Left lobe of liver (tissue), 2 donors: ENCODE data around the gene G3BP1. TPM values are rescaled to one million over a fixed set of nuclear protein-coding genes. Genes with fewer than 3 reads are reported as not detected.
"Not testable (repeated sequence)": the region's sequence is repeated elsewhere in the genome, so short reads cannot be mapped to it uniquely, and the experiment has no call there.

Experiments
- ATAC-seq: fragments of 200-7000 bp; cut with Tn5 transposase; one replicate; pipeline ENCODE4 v1.9.1; 2020; ENCODE audit warnings: mild to moderate bottlenecking, moderate library complexity
- DNase-seq: peaks from one replicate; pipeline ENCODE4 v3.0.0-alpha.2; 2020; ENCODE audit warnings: low spot score
- total RNA-seq: library from RNA; stranded (reverse); gene quantifications from one replicate; pipeline ENCODE4 v1.2.1, GENCODE V29; 2021
- donor health status: DM: no; HTN: no; CAD: no; lungs with moderate emphysema.
- donor health status: DM: no; HTN: yes; CAD: no.

G3BP1 gene
- 90.0 TPM for total RNA-seq

- peak; percentile 100 for DNase-seq
- ATAC-seq, result peak; percentile 84
Measured at GRCh38 chr5:151771259-151772028, at the start of gene G3BP1. Gene G3BP1 (plus strand): TSS chr5:151771954. CDS start chr5:151786621, 14,667 bp downstream.

DNA sequence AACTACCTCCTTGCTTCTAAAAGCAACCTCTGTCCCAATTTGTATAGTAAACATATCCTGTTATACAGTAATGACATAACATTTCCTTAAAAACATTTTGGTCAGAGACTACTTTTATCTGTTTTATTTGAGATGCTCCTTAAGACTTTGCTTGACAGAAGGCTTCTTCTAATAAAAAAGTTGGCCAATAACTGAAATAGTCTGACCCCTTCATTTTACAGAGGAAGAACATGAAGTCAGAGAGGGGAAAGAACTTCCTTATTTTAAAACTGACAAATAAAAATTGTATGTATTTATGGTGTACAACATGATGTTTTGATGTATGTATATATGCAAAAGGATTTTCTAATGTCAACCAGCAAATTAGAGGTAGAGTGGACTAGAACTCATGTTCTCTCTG lies 49.2 kb upstream of the G3BP1 start:
- DNase-seq (no peak), ATAC-seq (no peak)

DNA sequence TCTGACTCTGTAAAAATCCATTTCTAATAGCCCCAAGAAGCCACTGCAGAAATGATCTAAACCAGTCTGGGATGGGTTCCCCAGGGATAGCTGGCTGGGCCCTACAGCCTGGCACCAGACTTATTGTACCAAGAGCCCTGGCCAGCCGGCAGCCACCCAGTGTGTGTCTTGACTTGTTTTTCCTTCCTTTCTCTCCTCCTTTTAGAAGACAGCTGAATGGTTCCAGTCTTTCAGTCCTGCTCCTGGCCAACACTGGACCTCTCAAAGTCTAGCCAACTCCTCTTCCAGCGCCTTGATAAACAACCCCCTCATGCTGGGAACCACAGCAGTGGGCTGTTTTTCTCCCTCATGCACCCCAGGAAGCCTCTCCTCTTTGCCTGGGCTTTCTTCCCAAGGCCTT lies 47.4 kb upstream of the G3BP1 start:
- DNase-seq (no peak), ATAC-seq (no peak)

DNA sequence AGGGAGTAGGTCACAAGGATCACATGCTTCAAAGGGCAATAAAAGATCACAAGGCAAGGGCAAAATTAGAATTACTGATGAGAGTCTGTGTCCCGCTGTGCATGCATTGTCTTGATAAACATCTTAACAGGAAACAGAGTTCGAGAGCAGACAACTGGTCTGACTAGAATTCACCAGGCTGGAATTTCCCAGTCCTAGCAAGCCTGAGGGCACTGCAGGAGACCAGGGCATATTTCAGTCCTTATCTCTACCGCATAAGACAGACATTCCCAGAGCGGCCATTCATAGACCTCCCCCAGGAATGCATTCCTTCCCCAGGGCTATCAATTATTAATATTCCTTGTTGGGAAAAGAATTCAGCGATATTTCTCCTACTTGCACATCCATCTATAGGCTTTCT lies 42.2 kb upstream of the G3BP1 start:
- DNase-seq, ATAC-seq: not testable (repeated sequence)

- no peak for DNase-seq
- no peak for ATAC-seq
Measured at GRCh38 chr5:151730381-151730780, 41.4 kb upstream of the G3BP1 start.

- ATAC-seq, result no peak
Measured at GRCh38 chr5:151733358-151734063, 38.2 kb upstream of the G3BP1 start.

GRCh38 chr5:151734064-151734408 lies 37.7 kb upstream of the G3BP1 start:
- no peak for DNase-seq
- ATAC-seq, result no peak

More at GRCh38 chr5:151733358-151734063, 38.2 kb upstream of the G3BP1 start:
- no peak for DNase-seq

GRCh38 chr5:151735646-151736045 lies 36.1 kb upstream of the G3BP1 start:
- no peak for ATAC-seq
- no peak for DNase-seq

DNA sequence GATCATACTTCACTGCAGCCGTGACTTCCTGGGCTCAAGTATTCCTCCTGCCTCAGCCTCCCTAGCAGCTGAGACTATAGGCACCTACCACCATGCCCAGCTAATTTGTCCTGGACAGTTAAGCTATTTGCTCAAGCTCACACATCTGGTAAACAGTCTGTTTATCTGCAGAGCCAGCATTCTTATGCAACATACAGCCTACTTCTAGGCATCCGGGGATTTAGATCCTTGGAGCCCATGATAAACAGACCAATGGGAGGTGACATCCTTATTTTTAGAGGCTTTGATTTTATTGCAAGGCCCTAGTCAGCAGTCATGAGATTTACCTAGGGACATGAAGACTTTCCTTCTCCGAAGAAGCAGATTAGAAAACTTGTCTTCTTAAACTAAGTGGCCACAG lies 34.3 kb upstream of the G3BP1 start:
- no peak for ATAC-seq

GRCh38 chr5:151738125-151738848 lies 33.5 kb upstream of the G3BP1 start:
- DNase-seq (no peak), ATAC-seq (peak; percentile 17)

More for the DNA sequence above, 34.3 kb upstream of the G3BP1 start:
- DNase-seq, result no peak

- DNase-seq, result no peak
Measured at GRCh38 chr5:151739395-151739794, 32.4 kb upstream of the G3BP1 start.

DNA sequence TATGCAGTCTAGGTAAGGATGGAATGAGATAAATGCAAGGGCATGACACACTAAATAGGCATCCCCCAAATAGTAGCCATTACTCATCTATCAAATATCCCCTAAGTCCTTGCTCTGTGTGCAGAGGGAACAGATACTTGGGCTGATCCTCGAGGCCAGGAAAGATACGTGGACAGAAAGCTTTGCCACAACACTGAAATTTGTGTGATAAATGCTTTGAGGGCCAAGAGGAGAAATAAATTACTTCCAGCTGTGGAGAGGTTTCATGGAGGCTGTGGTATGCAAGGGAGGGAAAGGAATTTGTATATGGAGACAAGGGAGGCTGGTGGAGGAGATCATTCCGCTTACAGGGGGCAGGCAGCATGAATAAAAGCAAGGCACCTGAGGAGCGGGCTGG lies 31.8 kb upstream of the G3BP1 start:
- no peak for DNase-seq
- no peak for ATAC-seq

More at GRCh38 chr5:151739395-151739794, 32.4 kb upstream of the G3BP1 start:
- ATAC-seq, result no peak

GRCh38 chr5:151740336-151740942 lies 31.3 kb upstream of the G3BP1 start:
- ATAC-seq (peak; percentile 64), DNase-seq (no peak)

DNA sequence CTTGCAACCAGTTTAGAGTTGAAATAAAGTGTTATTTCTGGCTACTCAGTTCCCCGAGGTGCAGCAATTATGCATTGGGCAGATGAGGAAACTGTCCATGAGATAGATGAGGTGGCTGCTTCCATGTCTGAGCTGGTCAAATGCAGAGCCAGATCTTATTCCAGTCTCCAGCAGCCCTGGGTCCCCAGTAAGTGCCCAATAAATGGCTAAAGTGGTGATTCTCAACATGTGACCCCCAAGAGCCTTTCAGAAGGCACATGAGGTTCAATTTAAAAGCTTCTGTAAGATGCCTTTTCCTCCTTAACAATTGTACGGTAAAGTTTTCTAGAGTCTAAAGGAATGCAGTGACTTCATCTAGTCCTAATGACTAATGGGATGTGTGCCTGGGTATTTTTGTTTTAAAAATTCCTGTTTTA lies 30.8 kb upstream of the G3BP1 start:
- no peak for ATAC-seq
- no peak for DNase-seq

DNA sequence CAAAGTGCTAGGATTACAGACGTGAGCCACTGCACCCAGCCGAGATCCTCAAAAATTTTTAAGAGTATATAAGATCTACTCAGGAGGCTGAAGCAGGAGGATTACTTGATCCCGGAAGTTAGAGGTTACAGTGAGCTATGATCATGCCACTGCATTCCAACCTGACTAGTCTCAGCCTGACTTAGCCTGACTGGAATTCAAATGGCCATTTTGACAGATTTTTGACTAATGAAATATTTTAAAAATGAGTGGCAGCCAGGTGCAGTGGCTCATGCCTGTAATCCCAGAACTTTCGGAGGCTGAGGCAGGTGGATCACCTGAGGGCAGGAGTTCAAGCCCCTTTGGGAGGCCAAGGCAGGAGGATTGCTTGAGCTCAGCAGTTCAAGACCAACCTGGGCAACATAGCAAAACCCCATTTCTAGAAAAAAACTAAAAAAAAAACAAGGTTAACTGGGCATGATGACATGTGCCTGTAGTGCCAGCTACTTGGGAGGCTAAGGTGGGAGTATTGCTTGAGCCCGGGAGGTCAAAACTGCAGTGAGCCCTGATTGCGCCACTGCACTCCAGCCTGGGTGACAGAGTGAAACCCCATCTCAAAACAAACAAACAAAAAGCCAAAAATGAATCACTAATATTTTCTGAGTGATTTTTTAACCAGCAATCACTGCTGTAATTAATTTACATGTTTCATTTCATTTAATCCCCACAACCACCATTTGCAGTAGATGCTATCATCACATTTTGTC lies 29.9 kb upstream of the G3BP1 start:
- DNase-seq, result no peak
- no peak for ATAC-seq

DNA sequence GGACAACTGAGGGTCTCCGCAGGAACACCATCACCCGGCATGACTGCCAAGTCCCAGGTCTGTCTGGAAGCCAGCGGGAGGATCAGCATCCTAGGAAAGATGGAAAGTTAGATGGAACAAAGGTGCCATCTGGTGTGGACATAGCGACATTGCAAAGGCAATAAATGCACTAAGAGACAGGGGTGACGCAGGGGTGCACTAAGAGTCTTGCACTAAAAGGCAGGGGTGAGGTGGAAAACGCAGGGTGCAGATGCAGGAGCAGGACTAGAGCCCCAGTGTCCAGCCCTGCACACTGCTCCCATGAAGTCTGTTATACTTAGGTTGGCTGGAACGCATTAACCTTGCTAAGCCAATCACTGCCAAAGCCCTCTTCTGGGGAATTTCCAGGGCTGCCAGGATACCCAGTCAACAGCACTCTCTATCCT lies 28.9 kb upstream of the G3BP1 start:
- ATAC-seq (peak; percentile 59), DNase-seq (no peak)

GRCh38 chr5:151743530-151743929 lies 28.2 kb upstream of the G3BP1 start:
- ATAC-seq (no peak), DNase-seq (no peak)

DNA sequence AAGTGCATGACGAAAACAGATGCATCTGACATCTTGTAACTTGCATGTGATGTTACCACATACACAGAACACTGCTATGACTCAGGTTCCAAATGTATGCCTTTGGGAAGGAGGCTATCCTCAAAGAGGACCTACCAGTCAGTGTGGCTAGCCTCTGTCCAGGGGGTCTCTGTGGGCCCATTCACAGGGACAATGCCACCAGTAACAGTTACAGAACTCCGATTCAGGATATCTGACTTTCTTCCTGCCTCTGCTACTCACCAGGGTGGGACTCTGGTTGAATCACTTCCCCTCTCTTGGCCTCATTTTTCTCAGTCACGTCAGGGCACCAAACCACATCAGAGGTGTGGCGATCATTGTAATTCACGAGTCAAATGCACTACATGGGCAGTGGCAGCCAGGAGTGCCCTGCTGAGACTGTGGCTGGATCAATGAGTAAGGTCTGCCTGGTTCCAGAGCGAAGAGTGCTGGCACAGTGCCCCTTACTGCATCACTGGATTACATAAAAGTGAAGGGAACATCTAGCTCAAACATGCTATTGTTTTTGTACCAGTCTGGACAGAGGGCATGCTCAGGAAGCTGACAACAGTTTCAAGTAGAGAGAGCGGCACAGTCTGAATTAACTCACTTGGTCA lies 26.6 kb upstream of the G3BP1 start:
- ATAC-seq (peak; percentile 86), DNase-seq (peak; percentile 90)

- ATAC-seq (no peak), DNase-seq (no peak)
Measured at GRCh38 chr5:151750121-151750520, 21.6 kb upstream of the G3BP1 start.

- ATAC-seq (no peak), DNase-seq (no peak)
Measured at GRCh38 chr5:151751091-151751490, 20.7 kb upstream of the G3BP1 start.
